ENCODE measurements around the gene APEX1.

Gene APEX1

DNA sequence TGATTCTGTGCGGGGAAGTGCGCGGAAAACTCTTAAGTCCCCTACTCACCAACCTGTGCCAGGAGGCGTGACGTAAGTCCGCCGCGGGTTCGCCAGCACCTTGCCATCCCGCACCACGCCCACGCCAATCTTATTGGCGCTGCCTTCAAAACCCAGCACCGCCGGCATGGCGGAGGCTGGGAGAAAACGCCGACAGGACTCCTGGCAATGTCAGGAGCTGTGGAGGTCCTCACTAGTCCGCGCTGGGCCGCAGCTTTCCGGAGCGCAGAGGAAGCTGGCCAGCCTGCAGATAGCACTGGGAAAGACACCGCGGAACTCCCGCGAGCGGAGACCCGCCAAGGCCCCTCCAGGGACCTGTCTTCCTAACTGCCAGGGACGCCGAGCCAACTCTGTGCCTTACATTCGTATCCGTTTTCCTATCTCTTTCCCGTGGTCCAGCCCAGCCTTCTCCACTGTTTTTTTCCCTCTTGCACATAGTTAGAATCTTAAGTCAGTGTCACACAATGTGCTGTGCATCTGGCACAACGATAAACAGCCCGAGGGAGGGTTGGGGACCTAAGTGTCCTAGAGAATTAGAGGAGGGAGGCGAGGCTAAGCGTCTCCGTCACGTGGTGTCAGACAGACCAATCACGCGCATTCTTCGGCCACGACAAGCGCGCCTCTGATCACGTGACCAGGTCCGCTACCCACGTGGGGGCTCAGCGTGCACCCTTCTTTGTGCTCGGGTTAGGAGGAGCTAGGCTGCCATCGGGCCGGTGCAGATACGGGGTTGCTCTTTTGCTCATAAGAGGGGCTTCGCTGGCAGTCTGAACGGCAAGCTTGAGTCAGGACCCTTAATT lies at the start of gene APEX1, which contains the start of gene OSGEP:
APEX1 (plus strand) TSS at position 711 of the 839 bp plus-strand sequence. CDS start 420 bp downstream, outside the sequence.
OSGEP (minus strand) TSS at position 297 of the 839 bp plus-strand sequence; CDS start at position 168, 129 bp downstream.
- DNase-seq: peak; percentile 99

- DNase-seq: no peak
Observed at GRCh38 chr14:20409226-20409625, 45.8 kb upstream of the APEX1 start.

GRCh38 chr14:20412411-20412810 lies 42.6 kb upstream of the APEX1 start:
- peak; percentile 52 for DNase-seq

DNA sequence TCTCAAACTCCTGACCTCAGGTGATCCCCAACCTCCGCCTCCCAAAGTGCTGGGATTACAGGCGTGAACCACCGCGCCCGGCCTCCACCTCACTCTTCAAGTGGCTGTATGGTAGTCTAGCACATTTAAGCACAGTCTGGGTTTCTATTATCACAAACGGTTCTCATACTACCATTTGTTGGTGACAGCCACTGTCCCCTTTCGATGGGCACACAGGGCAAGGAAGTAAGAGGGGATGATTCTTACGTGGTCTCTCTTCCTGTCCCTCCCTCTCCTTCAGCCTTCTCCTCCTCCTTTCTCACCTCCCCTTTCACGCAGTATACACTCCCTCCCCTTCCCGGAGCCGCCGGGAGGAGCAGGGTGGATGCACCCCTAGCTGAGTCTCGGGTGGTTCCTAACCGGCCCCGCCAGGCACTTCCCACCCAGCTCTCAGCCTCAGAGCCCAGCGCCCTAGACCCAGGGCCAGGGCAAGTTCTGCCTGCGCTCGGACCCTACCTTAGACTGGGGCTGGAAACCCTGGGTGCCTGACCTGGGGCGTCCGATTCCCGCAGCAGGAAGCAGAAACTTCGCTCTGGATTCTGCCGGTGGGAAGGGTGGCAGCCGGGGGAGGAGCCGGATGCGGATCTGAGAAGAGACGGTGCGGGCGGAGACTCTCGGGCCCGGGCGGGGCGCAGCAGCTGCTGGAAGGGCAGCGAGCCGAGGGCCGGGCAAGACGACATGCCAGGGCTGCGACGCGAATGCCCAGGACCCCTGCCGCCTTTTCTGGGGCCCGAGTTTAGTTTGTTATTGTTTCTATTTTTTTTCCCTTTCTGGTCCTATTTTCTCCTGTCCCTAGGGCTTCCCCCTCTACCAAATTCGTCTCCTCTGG lies 41.9 kb upstream of the APEX1 start, which contains the start of gene TEP1:
TEP1 (minus strand) TSS at position 626 of the 868 bp plus-strand sequence. CDS start 5,062 bp downstream, outside the sequence.
- DNase-seq: peak; percentile 71

GRCh38 chr14:20413744-20414082 lies 41.3 kb upstream of the APEX1 start:
- peak; percentile 48 for DNase-seq

DNA sequence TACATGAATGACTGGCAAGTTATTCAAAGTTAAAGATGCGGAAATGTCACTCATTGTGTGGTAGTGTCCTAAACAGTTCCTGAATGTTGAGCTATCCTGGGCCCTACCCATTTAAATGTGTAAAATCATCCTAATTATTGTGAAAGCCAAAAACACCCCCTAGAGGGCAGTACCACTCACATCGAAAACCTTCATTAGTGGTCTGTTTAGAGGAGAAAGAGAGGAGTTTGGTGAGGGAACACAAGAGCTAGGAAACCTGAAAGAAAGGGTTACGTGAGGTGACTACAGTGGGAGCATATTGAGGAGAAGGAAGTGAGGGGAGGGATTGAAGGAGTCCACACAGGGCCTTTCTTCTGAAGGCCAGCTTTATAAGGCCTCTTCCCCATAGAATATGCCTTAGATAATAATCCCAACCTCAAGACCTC lies 39.2 kb upstream of the APEX1 start:
- peak; percentile 73 for DNase-seq

- no peak for DNase-seq
Observed at GRCh38 chr14:20416223-20416622, 38.8 kb upstream of the APEX1 start.

DNA sequence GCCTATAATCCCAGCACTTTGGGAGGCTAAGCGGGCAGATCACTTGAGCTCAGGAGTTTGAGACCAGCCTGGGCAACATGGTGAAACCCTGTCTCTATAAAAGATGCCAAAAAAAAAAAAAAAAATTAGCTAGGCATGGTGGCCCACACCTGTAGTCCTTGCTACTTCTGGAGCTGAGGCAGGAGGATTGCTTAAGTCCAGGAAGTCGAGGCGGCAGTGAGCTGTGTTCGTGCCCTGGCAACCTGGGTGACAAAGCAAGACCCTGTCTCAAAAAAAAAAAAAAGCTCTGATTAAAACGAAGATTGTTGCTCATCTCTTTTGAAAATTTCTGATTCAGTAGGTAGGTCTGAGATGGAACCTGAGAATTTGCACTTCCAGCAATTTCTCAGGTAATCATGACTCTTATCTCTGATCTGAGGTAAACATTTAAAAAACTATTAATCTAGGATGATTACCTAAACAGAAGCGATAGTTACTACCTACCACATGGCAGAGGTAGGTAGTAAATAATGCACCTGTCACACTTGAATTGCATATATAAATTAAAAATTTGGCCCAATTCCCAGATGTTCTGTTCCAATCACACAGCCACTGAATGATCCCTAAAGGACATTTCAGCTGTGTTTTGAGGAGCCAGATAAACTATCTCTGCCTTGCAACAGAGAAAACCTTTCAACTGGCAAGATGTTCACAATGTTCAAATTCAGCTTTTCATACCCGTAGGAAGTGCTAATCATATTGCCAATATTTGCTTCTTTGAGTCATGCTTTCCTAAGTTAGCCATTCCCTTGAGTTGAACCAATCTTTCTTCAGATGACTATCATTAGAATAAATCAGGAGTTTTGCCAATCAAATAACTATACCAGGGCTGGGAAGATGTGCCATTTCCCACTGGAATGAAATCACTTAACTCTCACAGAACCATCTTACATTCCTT lies 37.5 kb upstream of the APEX1 start:
- no peak for DNase-seq

- no peak for DNase-seq
Observed at GRCh38 chr14:20418501-20418909, 36.5 kb upstream of the APEX1 start.

DNA sequence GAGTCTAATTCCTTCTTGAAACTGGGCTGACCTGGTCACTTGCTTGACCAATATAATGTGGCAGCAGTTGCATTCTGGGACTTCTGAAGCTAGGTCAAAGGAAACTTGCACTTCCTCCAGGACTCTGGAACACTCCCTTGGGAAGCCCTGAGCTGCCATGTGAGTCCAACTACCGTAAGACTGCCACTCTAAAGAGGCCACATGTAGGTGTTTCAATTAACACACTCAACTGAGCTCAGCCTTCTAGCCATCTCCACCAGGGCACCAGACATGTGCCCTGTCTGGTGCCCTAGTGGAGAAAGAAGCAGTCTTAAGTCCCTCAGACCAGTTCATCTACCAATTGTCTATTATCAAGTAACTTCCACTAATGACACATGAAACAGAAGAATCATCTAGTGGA lies 35.6 kb upstream of the APEX1 start:
- no peak for DNase-seq

DNA sequence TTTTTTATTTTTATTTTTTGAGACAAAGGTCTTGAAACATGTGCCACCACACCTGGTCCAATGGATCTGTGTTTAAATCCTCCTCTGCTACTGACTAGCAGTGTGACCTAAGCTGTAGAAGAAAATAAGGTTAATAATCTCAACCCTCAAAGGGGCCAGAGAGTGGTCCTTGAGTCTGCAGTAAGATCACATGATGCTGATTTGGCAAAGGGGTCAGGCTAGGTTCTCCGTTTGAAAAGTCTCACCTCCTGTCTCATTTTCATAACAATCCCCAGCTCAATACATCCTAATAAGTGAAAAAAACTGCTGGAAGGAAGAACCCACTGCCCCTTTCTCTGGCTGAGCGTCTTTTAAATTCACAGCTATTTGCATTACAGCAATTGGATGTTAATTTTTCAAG lies 33.8 kb upstream of the APEX1 start:
- DNase-seq: no peak

DNA sequence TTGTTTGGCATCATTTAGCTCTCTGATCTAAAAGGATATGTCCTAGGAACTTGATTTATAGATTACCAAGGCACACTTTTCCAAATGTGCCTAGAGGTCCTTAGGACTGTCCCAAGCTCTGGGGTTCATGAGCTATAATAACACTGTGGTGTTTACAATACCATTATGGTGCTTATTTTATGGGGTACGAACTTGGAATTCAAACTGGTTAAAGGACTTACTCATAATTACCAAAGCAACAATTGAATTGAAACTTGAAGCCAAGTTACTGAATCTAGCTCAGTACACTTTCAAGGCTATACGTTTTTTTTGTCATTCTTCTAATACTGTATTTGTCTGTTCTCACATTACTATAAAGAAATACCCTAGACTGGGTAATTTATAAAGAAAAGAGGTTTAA lies 32.1 kb upstream of the APEX1 start:
- no peak for DNase-seq

- no peak for DNase-seq
Observed at GRCh38 chr14:20424851-20425250, 30.2 kb upstream of the APEX1 start.

GRCh38 chr14:20427231-20428009 lies 27.6 kb upstream of the APEX1 start:
- no peak for DNase-seq

- DNase-seq: no peak
Observed at GRCh38 chr14:20428010-20428365, 27.0 kb upstream of the APEX1 start.

- no peak for DNase-seq
Observed at GRCh38 chr14:20428802-20429201, 26.2 kb upstream of the APEX1 start.

GRCh38 chr14:20429801-20430669 lies 25.0 kb upstream of the APEX1 start:
- no peak for DNase-seq

GRCh38 chr14:20434701-20435581 lies 20.1 kb upstream of the APEX1 start:
- no peak for DNase-seq

DNA sequence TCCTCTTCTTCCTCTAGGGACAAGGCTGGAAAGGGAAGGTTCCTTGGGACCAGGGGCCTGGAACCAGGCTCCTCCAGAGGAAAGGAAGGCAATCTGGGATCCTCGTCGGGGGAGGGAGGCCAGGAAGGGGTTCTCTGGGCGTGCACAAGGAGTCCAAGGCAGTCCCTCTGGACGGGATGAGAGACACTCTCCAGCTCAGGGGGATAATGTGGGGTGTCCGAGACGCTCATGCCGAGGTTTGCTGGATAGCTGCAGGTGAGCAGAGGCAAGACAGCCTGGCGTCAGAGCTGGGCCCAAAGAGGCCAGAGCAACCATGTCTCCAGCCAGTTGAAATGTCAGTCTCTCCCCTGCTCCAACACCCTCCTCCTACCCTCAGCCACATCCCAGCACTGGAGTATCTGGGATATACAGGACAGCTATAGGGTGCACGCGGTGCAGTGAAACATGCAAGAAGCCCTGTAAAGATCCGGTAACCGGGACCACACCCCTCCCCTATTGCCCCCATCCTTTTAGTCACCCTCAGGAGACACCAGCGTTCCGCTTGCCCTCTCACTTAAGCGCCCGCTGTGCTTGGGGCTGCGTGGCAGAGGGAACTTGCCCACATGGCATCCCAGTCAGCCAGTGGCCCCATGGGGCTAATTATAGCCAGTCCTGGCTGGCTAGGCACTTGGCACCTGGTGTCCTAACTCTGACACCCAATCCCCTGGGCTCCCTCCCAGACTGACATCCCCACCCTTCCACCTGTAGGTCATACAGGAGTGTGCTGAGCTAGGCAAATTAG lies 19.3 kb upstream of the APEX1 start, which contains the start of gene KLHL33:
KLHL33 (minus strand) TSS at position 585 of the 781 bp plus-strand sequence; CDS start at position 230, 355 bp downstream.
- DNase-seq: no peak

Data from CD4-positive, alpha-beta T cell treated with Interleukin-17A for 1 hour (primary cell).